ENCODE data around the gene OLIG2.

- TF ChIP-seq CTCF (IDR thresholded peaks at IDR 0.05), result no peak
- TF ChIP-seq POLR2A (IDR thresholded peaks at IDR 0.05), result no peak
Measured at GRCh38 chr21:33033961-33034413, 8.3 kb downstream of the OLIG2 start.
